Osteoblast (primary cell): ENCODE results near the gene COPA. TPM values are rescaled to one million over a fixed set of nuclear protein-coding genes. Genes with fewer than 3 reads are reported as not detected.

Experiments used
- DNase-seq: peaks from one replicate; pipeline ENCODE4 v3.0.0; 2011; ENCODE audit warnings: low spot score, mixed read lengths; ENCODE audit not compliant: insufficient read length; ENCODE audit errors: missing footprints
- H2AFZ ChIP-seq: 2 replicates; pipeline ENCODE4 v1.6.0; 2011; ENCODE audit warnings: mild to moderate bottlenecking, low read length
- H3K27ac ChIP-seq: 2 replicates; pipeline ENCODE4 v1.5.1; 2011; ENCODE audit warnings: mild to moderate bottlenecking, low read depth, low read length, moderate library complexity
- H3K27me3 ChIP-seq: 2 replicates; pipeline ENCODE4 v1.6.0; 2012; ENCODE audit warnings: mild to moderate bottlenecking, control low read depth, inconsistent platforms, low read length, moderate library complexity; ENCODE audit not compliant: insufficient read depth
- H3K36me3 ChIP-seq: 2 replicates; pipeline ENCODE4 v1.5.1; 2011; ENCODE audit warnings: mild to moderate bottlenecking, low read length, control low read depth, moderate library complexity; ENCODE audit not compliant: insufficient read depth
- H3K4me1 ChIP-seq: 2 replicates; pipeline ENCODE4 v1.5.1; 2011; ENCODE audit warnings: mild to moderate bottlenecking, low read length, control low read depth, moderate library complexity; ENCODE audit not compliant: insufficient read depth
- H3K4me2 ChIP-seq: 2 replicates; pipeline ENCODE4 v1.6.0; 2011; ENCODE audit warnings: mild to moderate bottlenecking, low read length; ENCODE audit not compliant: insufficient read depth
- H3K4me3 ChIP-seq: fragments of 200-600 bp; sonication (generic); 3 replicates; pipeline ENCODE4 v1.5.1; 2012; ENCODE audit warnings: mild to moderate bottlenecking, low read length, inconsistent platforms; ENCODE audit not compliant: insufficient read depth
- H3K79me2 ChIP-seq: 2 replicates; pipeline ENCODE4 v1.6.0; 2012; ENCODE audit warnings: mild to moderate bottlenecking, low read length, control low read depth, inconsistent platforms; ENCODE audit not compliant: insufficient read depth
- H3K9me3 ChIP-seq: 2 replicates; pipeline ENCODE4 v1.5.1; 2011; ENCODE audit warnings: low read depth, low read length, control low read depth
- H4K20me1 ChIP-seq: 2 replicates; pipeline ENCODE4 v1.6.0; 2012; ENCODE audit warnings: mild to moderate bottlenecking, low read length, control low read depth; ENCODE audit not compliant: insufficient read depth
- total RNA-seq: library from RNA; depleted of rRNA; stranded (reverse); fragments of >200 nt; gene quantifications from 2 replicates; pipeline ENCODE4 v1.2.3, GENCODE V29; 2012
- TF ChIP-seq, protein P1 (sequence below): IDR thresholded peaks from 2 replicates; pipeline ENCODE4 v1.5.1; 2011; ENCODE audit warnings: mild to moderate bottlenecking, low read depth, low read length, moderate library complexity; ENCODE audit errors: extremely low read depth

Gene COPA
- total RNA-seq, 1 donor: 282 TPM

- no peaks in the 10 kb centered on the region for H3K27me3 ChIP-seq
- H3K4me3 ChIP-seq: peak overlapping the region; percentile 98
- H3K4me2 ChIP-seq: peak overlapping the region; percentile 78
- DNase-seq: no peak
- peaks cover 22% of the 10 kb centered on the region for H4K20me1 ChIP-seq
- H3K9me3 ChIP-seq: no peaks in the 10 kb centered on the region
- peaks cover 39% of the 10 kb centered on the region for H3K79me2 ChIP-seq
- H3K27ac ChIP-seq: peak overlapping the region; percentile 87
- peak overlapping the region; percentile 71 for H2AFZ ChIP-seq
- no peaks in the 10 kb centered on the region for H3K36me3 ChIP-seq
- TF ChIP-seq, protein P1, sequence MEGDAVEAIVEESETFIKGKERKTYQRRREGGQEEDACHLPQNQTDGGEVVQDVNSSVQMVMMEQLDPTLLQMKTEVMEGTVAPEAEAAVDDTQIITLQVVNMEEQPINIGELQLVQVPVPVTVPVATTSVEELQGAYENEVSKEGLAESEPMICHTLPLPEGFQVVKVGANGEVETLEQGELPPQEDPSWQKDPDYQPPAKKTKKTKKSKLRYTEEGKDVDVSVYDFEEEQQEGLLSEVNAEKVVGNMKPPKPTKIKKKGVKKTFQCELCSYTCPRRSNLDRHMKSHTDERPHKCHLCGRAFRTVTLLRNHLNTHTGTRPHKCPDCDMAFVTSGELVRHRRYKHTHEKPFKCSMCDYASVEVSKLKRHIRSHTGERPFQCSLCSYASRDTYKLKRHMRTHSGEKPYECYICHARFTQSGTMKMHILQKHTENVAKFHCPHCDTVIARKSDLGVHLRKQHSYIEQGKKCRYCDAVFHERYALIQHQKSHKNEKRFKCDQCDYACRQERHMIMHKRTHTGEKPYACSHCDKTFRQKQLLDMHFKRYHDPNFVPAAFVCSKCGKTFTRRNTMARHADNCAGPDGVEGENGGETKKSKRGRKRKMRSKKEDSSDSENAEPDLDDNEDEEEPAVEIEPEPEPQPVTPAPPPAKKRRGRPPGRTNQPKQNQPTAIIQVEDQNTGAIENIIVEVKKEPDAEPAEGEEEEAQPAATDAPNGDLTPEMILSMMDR: no peak
- H3K4me1 ChIP-seq: peaks cover 32% of the 10 kb centered on the region
These were observed 81.5 kb downstream of the COPA start for GRCh38 chr1:160261556-160261892.

DNA sequence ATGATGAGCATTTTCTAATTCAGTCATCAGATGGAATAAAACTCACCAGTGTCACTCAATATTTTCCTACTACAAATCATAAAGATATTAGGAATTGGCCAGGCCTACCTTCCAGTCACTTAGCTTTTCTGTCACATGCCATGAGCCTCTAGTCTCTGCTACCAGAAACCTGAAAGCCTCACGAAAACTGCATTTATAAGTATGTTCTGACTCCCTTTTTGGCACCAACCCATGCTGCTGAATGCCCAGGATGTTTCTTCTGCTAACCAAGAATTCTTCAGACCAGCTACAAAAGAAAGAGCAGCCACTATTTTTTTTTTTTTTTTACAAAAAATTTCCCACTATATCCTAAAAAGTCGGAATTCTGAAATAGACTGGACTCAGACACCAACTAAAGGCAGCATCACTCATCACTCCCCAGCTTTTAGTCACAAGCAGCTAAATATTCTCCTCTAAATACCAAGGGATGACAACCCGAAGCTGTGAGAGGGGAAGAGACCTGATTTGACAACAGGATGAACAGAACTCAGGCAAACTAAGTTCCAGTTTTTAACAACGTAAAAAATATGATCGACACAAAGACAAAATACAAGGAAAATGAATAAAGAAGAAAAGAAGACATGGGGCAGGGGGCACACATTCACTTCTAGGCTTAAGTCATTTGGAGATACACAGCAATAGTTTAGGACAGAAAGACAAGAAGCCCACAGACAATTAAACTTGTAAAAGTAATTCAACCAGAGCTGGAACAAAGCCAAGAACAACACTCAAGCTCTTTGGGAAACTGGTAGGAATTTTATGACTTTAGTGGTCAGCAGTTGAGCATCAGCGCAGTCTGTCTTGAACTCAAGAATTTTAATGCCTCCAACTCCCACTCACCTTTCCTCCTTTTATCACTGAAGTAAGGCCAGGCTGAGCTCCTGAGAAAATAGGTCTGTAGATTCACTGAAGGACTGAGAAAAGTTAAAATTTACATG, 82.4 kb downstream of the COPA start:
- Histone ChIP-seq H2AFZ (no peak overlapping the region), H3K27ac (peak overlapping the region; percentile 87), H3K9me3 (no peaks in the 10 kb centered on the region), H4K20me1 (peaks cover 28% of the 10 kb centered on the region), H3K79me2 (peaks cover 44% of the 10 kb centered on the region), H3K4me2 (peak overlapping the region; percentile 78), H3K36me3 (no peaks in the 10 kb centered on the region), H3K4me3 (peak overlapping the region; percentile 98), H3K4me1 (peaks cover 35% of the 10 kb centered on the region), H3K27me3 (no peaks in the 10 kb centered on the region)
- TF ChIP-seq, protein P1: no peak
- DNase-seq: peak; percentile 78

DNA sequence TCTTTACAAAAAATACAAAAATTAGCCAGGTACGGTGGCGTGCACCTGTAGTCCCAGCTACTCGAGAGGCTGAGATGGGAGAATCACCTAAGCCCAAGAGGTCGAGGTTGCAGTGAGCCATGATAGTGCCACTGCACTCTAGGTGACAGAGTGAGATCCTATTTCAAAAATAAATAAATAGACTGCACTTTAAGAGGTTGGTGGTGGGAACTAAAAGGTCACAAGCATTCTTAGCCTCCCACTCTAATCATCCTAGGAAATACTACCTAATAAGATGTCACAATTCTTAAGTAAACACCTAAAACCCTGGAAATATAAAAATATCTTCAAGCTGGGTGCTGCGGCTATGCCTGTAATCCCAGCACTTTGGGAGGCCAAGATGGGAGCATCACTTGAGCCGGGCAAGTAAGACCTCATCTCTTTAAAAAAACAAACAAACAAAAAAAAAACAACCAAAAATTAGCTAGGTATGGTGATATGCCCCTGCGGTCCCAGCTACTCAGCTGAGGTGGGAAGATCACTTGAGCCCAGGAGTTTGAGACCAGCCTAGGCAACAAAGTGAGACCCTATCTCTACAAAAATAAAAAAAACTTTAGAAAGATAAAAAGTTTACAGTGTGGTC, 84.8 kb downstream of the COPA start:
- peaks cover 35% of the 10 kb centered on the region for H3K4me1 ChIP-seq
- peaks cover 48% of the 10 kb centered on the region for H3K79me2 ChIP-seq
- H4K20me1 ChIP-seq: peaks cover 28% of the 10 kb centered on the region
- no peaks in the 10 kb centered on the region for H3K27me3 ChIP-seq
- H3K9me3 ChIP-seq: no peaks in the 10 kb centered on the region
- no peak overlapping the region for H2AFZ ChIP-seq
- no peak overlapping the region for H3K4me3 ChIP-seq
- no peak overlapping the region for H3K4me2 ChIP-seq
- H3K36me3 ChIP-seq: peaks cover 4% of the 10 kb centered on the region
- TF ChIP-seq, protein P1: no peak
- H3K27ac ChIP-seq: no peak overlapping the region
- no peak for DNase-seq
